ENCODE results near the gene ZBP1.
"Not testable (repeated sequence)": the region's sequence is repeated elsewhere in the genome, so short reads cannot be mapped to it uniquely, and the experiment has no call there.

Gene ZBP1

DNA sequence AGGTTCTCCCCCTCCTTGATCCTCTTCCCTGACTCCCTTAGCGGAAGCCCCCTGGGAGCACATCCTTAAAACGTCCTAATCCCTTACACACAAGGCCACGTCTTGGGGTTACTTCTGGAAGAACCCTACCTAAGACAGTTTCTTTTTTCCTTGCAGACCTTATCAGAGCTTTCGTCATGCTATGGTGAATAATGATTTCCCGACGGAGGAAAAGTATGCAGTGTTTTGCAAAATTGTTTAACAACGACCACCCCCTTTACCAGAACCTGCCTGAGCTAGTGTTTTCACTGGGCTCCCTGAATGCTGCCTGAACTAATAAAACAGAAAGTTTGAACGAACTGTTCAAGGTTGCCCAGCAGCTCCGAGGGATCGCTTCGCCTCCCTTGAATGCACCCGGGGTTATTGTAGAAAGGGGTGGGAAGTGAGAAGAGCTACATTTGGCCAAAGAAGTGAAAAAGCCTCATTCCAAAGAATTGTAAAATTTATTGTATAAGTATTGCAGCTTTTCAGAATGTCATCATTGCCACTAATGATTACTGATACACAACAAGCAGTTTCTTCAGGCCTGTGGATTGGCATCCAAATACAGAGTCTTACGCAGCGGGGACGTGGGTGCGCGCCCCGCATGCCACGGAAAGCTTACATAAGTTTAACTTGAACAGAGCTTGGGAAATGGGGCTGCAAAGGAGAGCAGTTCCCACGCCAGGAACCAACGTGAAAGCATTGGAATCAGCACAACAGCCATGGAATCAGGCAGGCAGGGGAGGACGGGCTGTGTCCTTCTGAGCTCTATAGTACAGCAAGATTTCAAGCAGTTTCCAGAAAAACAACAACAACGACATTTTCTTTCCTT, 27.9 kb upstream of the ZBP1 start:
- no peak overlapping the region for H3K27ac Mint-ChIP-seq
- ATAC-seq (replicated peaks) (no peak), DNase-seq (no peak)
- no peaks in the 10 kb centered on the region for H3K36me3 Mint-ChIP-seq (ENCODE audit: insufficient read depth)
- H3K4me1 Mint-ChIP-seq (ENCODE audit: low read depth in 2 of 2): peaks cover 0 to 3% of the 10 kb centered on the region in 2 donors
- peaks cover 16 to 42% of the 10 kb centered on the region in 2 donors for H3K27me3 Mint-ChIP-seq
- peaks cover 0 to 5% of the 10 kb centered on the region in 2 donors for H3K9me3 Mint-ChIP-seq
- H3K4me3 Mint-ChIP-seq: no peak overlapping the region

DNA sequence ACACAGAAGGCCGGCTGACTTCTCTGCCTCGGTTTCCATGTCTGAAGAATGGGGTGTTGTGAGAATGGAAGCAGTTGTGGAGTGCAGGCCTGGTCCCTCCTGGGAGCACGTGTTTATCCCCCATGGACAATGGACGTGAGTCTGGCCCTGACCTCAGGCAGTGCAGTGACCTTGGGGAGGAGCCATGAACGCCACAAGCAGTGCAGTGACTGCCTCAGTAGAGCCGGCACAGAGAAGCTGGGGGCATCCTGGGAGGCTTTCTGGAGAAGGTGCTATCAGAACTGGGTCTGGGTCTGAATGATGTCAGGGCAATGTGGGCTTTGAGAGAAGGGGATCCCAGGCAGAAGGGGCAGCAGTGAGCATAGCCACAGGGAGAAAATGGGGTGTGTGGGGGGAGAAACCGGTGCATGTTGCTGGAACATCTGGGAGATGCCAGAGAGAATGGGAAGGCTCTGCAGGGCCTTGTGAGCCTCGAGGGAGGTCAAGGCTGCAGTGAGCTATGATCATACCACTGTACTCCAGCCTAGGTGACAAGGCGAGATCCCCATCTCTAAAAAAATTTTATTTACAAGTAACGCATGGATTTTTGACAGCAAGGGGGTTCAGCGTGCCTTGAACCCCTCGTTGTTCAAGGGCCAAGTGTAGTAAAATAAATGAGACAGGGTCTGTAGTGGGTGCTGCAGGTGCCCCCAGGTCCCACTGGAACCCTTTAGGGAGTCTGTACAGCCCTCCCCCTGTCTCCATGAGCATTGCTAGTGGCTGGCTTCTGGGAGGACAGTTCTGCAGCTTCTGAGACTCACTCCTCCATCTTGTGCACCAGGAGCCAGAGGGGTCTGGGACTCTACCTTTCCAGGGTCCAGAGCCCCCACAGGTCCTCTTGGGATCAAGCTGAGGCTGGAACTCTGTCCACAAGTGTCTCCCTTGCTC, 27.0 kb upstream of the ZBP1 start:
- H3K4me3 Mint-ChIP-seq: no peak overlapping the region
- peaks cover 0 to 3% of the 10 kb centered on the region in 2 donors for H3K4me1 Mint-ChIP-seq (ENCODE audit: low read depth in 2 of 2)
- H3K9me3 Mint-ChIP-seq: peaks cover 0 to 5% of the 10 kb centered on the region in 2 donors
- peaks cover 16 to 42% of the 10 kb centered on the region in 2 donors for H3K27me3 Mint-ChIP-seq
- ATAC-seq (replicated peaks) (no peak), DNase-seq (no peak)
- H3K36me3 Mint-ChIP-seq (ENCODE audit: insufficient read depth): no peaks in the 10 kb centered on the region
- H3K27ac Mint-ChIP-seq: peak overlapping the region in 1 of 2 donors; percentile 65

DNA sequence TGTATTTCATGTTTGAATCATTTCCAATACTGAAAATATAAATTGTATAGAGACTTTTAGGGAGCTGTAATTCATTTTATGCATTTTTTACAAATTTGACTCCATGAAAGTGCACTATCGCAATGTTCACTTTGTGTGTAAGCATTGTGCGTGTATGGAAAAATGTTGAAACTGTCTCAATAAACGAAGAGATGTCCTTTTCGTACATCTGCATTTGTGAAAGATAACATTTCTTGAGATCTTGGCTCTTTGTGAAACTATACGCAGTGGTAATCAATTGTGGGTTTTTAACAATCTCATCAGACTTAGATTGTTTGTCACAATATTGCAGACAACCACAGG, 18.6 kb upstream of the ZBP1 start:
- H3K4me1 Mint-ChIP-seq (ENCODE audit: low read depth in 2 of 2): peaks cover 6 to 9% of the 10 kb centered on the region in 2 donors
- H3K27ac Mint-ChIP-seq: no peak overlapping the region
- DNase-seq (no peak), ATAC-seq (replicated peaks) (no peak)
- no peak overlapping the region for H3K4me3 Mint-ChIP-seq
- peaks cover 26% of the 10 kb centered on the region in 2 donors for H3K27me3 Mint-ChIP-seq
- H3K9me3 Mint-ChIP-seq: peaks cover 6 to 25% of the 10 kb centered on the region in 2 donors
- no peaks in the 10 kb centered on the region for H3K36me3 Mint-ChIP-seq (ENCODE audit: insufficient read depth)

GRCh38 chr20:57638173-57638894, 18.1 kb upstream of the ZBP1 start:
- no peaks in the 10 kb centered on the region for H3K36me3 Mint-ChIP-seq (ENCODE audit: insufficient read depth)

DNA sequence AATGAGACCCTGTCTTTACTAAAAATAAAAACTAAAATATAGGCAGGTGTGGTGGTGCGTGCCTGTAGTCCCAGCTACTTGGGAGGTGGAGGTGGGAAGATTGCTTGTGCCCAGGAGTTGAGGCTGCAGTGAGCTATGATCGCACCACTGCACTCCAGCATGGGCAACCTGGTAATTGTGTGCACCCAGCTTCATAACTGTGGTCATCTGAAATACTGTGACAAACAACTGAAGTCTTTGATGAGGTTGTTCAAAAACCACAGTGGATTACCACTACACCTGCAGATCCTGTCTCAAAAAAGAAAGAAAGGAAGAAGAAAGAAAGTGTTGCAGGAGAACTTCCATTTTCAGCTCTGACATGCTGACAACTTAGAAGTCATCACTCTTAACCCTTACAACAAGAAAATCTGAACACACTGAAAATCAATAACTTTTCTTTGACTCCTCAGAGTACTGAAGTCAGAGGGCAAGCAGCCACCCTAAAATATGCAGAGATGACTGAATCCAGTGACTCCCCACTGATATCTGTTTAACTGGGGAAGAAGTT, 13.8 kb upstream of the ZBP1 start:
- peaks cover 32 to 37% of the 10 kb centered on the region in 2 donors for H3K4me1 Mint-ChIP-seq (ENCODE audit: low read depth in 2 of 2)
- no peaks in the 10 kb centered on the region for H3K36me3 Mint-ChIP-seq (ENCODE audit: insufficient read depth)
- H3K27ac Mint-ChIP-seq: peak overlapping the region in 1 of 2 donors; percentile 60
- ATAC-seq (replicated peaks) (peak; percentile 93), DNase-seq (no peak)
- H3K4me3 Mint-ChIP-seq: peak overlapping the region in 1 of 2 donors; percentile 44
- peaks cover 26 to 36% of the 10 kb centered on the region in 2 donors for H3K27me3 Mint-ChIP-seq
- peaks cover 6 to 25% of the 10 kb centered on the region in 2 donors for H3K9me3 Mint-ChIP-seq

More at GRCh38 chr20:57638173-57638894, 18.1 kb upstream of the ZBP1 start:
- Mint-ChIP-seq H3K4me1 (ENCODE audit: low read depth in 2 of 2) (peaks cover 11 to 12% of the 10 kb centered on the region in 2 donors), H3K27ac (no peak overlapping the region), H3K4me3 (no peak overlapping the region), H3K27me3 (peaks cover 26% of the 10 kb centered on the region in 2 donors), H3K9me3 (peaks cover 6 to 25% of the 10 kb centered on the region in 2 donors)
- ATAC-seq (replicated peaks): no peak
- no peak for DNase-seq

DNA sequence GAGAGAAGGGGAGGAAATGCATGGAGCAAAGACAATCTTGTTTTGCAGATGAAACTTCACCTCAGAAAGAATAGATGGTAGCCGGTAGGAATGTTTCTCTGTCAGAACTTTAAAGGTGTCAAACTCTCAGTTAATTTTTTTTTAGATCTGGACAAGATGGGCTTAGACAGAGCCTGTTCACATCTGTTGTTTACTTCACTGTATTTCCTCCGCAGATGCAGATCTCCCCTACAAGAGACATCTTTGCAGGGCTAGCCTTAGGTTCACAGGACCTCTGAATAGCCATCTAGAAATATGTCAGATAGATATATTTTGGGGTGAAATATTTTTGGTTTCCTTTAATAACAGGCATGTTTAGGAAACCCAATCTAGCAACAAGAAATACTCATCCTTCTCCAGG, 12.1 kb upstream of the ZBP1 start:
- Mint-ChIP-seq H3K27me3 (peaks cover 26 to 36% of the 10 kb centered on the region in 2 donors), H3K4me3 (no peak overlapping the region), H3K9me3 (peaks cover 5 to 23% of the 10 kb centered on the region in 2 donors), H3K4me1 (ENCODE audit: low read depth in 2 of 2) (peaks cover 42% of the 10 kb centered on the region in 2 donors), H3K36me3 (ENCODE audit: insufficient read depth) (no peaks in the 10 kb centered on the region), H3K27ac (no peak overlapping the region)
- DNase-seq (no peak), ATAC-seq (replicated peaks) (no peak)

DNA sequence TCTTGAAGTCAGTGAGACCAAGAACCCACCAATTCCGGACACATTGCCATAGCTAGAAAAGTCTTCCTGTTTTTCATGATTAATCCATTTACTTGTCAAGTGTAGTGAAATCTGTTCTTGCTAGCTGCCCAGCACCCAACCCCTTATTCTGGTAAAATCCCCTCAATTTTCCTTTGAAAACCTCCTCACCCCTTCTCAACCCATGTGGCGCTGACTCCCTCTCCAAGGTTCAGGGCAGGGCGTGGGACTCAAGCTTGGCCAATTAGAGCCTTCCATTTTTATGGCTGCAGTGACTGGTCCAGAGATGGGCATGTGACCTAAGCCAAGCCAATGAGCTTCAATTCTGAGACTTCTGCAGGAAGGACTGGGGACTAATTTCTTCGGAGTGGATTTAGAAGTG, 9.8 kb upstream of the ZBP1 start:
- no peak for DNase-seq
- H3K27ac Mint-ChIP-seq: peak overlapping the region; percentile 94 to 98

DNA sequence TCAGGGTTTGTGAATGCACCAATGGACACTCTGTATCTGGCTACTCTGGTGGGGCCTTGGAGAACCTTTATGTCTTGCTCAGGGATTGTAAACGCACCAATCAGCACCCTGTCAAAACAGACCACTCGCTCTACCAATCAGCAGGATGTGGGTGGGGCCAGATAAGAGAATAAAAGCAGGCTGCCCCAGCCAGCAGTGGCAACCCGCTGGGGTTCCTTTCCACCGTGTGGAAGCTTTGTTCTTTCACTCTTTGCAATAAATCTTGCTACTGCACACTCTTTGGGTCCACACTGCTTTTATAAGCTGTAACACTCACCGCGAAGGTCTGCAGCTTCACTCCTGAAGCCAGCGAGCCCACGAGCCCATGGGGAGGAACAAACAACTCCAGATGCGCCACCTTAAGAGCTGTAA, 9.3 kb upstream of the ZBP1 start:
- peaks cover 1 to 15% of the 10 kb centered on the region in 2 donors for H3K27me3 Mint-ChIP-seq
- H3K36me3 Mint-ChIP-seq (ENCODE audit: insufficient read depth); ATAC-seq (replicated peaks); DNase-seq; H3K9me3 Mint-ChIP-seq: not testable (repeated sequence)
- H3K4me1 Mint-ChIP-seq (ENCODE audit: low read depth in 2 of 2): peaks cover 48 to 53% of the 10 kb centered on the region in 2 donors
- H3K4me3 Mint-ChIP-seq: peak overlapping the region; percentile 71 to 80
- peak overlapping the region; percentile 94 to 98 for H3K27ac Mint-ChIP-seq

More for the DNA sequence above, 9.8 kb upstream of the ZBP1 start:
- peak overlapping the region; percentile 71 to 80 for H3K4me3 Mint-ChIP-seq
- H3K36me3 Mint-ChIP-seq (ENCODE audit: insufficient read depth): peaks cover 4% of the 10 kb centered on the region
- no peak for ATAC-seq (replicated peaks)
- peaks cover 0 to 5% of the 10 kb centered on the region in 2 donors for H3K9me3 Mint-ChIP-seq
- H3K27me3 Mint-ChIP-seq: peaks cover 7 to 21% of the 10 kb centered on the region in 2 donors
- peaks cover 48 to 56% of the 10 kb centered on the region in 2 donors for H3K4me1 Mint-ChIP-seq (ENCODE audit: low read depth in 2 of 2)

DNA sequence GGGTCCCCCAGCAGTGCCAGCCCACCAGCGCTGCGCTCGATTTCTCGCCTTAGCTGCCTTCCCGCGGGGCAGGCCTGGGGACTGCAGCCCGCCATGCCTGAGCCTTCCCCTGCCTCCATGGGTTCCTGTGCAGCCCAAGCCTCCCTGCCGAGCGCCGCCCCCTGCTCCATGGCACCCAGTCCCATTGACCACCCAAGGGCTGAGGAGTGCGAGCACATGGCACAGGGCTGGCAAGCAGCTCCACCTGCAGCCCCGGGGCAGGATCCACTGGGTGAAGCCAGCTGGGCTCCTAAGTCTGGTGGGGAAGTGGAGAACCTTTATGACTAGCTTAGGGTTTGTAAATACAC, 8.7 kb upstream of the ZBP1 start:
- DNase-seq; H3K36me3 Mint-ChIP-seq (ENCODE audit: insufficient read depth); ATAC-seq (replicated peaks); H3K27me3 Mint-ChIP-seq; H3K9me3 Mint-ChIP-seq: not testable (repeated sequence)
- H3K4me3 Mint-ChIP-seq: peak overlapping the region; percentile 71 to 80
- peaks cover 42 to 47% of the 10 kb centered on the region in 2 donors for H3K4me1 Mint-ChIP-seq (ENCODE audit: low read depth in 2 of 2)
- peak overlapping the region; percentile 94 to 98 for H3K27ac Mint-ChIP-seq

GRCh38 chr20:57628047-57628961, 8.1 kb upstream of the ZBP1 start:
- DNase-seq: peak; percentile 54 to 67 (median 63)
- peak; percentile 84 for ATAC-seq (replicated peaks)
- Mint-ChIP-seq H3K4me3 (peak overlapping the region; percentile 73 to 74), H3K27ac (peak overlapping the region; percentile 94 to 98), H3K36me3 (ENCODE audit: insufficient read depth) (peaks cover 4% of the 10 kb centered on the region), H3K4me1 (ENCODE audit: low read depth in 2 of 2) (peaks cover 36 to 44% of the 10 kb centered on the region in 2 donors), H3K9me3 (no peaks in the 10 kb centered on the region), H3K27me3 (peaks cover 0 to 9% of the 10 kb centered on the region in 2 donors)

DNA sequence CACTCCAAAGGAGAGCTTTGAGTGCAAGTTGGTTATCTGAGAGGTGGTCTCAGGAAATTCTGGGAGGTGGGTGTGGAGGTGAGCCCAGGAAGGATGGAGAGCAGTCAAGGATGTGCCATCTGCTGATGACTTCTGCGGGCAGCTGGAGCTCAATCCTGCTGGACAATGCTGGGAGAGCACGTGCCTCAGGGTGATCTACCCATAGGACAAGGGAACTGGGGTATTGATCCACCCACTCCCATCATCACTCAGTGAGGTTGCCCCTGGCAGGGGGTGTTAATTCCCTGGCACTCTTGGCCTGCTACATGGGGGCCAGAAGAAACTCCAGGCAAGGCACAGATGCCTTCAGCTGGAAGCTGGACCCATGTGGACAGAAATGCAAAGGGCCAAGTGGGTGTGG, 7.1 kb upstream of the ZBP1 start:
- peaks cover 4% of the 10 kb centered on the region for H3K36me3 Mint-ChIP-seq (ENCODE audit: insufficient read depth)
- no peaks in the 10 kb centered on the region for H3K9me3 Mint-ChIP-seq
- no peak for DNase-seq

DNA sequence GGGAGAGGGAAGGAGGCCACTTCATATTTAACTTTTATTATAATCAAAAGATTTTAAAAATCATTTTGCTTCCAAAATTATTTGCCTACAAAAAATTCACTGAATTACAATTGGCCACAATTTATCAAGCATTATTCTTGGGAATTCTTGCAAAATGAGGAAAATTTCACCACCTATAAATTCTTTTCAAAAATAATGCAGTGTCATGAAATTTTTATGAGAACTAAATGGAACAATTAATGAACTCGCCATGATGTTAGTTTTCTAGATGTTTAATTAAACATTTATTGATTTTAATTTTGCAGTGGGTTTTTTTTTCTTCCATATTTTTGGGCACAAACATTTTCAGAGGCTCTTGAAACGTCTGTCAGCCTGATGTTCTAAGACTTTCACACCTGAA, 5.8 kb upstream of the ZBP1 start:
- peak overlapping the region in 1 of 2 donors; percentile 65 for H3K27ac Mint-ChIP-seq
- H3K27me3 Mint-ChIP-seq: no peaks in the 10 kb centered on the region
- no peak for DNase-seq
- H3K4me1 Mint-ChIP-seq (ENCODE audit: low read depth in 2 of 2): peaks cover 42 to 49% of the 10 kb centered on the region in 2 donors
- H3K4me3 Mint-ChIP-seq: peak overlapping the region in 1 of 2 donors; percentile 21
- H3K36me3 Mint-ChIP-seq (ENCODE audit: insufficient read depth): peaks cover 6% of the 10 kb centered on the region
- H3K9me3 Mint-ChIP-seq: no peaks in the 10 kb centered on the region
- no peak for ATAC-seq (replicated peaks)

More for the DNA sequence above, 7.1 kb upstream of the ZBP1 start:
- H3K4me3 Mint-ChIP-seq: peak overlapping the region; percentile 73 to 74
- peaks cover 0 to 8% of the 10 kb centered on the region in 2 donors for H3K27me3 Mint-ChIP-seq
- no peak for ATAC-seq (replicated peaks)
- H3K27ac Mint-ChIP-seq: peak overlapping the region; percentile 94 to 98
- H3K4me1 Mint-ChIP-seq (ENCODE audit: low read depth in 2 of 2): peaks cover 39 to 49% of the 10 kb centered on the region in 2 donors

Measured in effector memory CD8-positive, alpha-beta T cell (primary cell).